GM12872 (cell line): ENCODE data around the gene TAX1BP3.

ENCODE experiments used
- CTCF ChIP-seq: IDR thresholded peaks from 3 replicates; pipeline ENCODE4 v1.5.1; 2011; ENCODE audit warnings: low read depth, mild to moderate bottlenecking, low read length, moderate library complexity; ENCODE audit not compliant: insufficient read depth

Gene TAX1BP3

GRCh38 chr17:3627769-3628167 is 40.6 kb downstream of the TAX1BP3 start:
- no peak for TF ChIP-seq CTCF

GRCh38 chr17:3626831-3627768 is 41.3 kb downstream of the TAX1BP3 start:
- TF ChIP-seq CTCF = no peak

- no peak for TF ChIP-seq CTCF
Measured at GRCh38 chr17:3622977-3623594, 45.3 kb downstream of the TAX1BP3 start.

- no peak for TF ChIP-seq CTCF
Measured at GRCh38 chr17:3621146-3621720, 47.1 kb downstream of the TAX1BP3 start.

- TF ChIP-seq CTCF = no peak
Measured at GRCh38 chr17:3615160-3615870, 53.1 kb downstream of the TAX1BP3 start.

GRCh38 chr17:3613124-3613523 is 55.3 kb downstream of the TAX1BP3 start:
- no peak for TF ChIP-seq CTCF
